ENCODE results near the gene KCNIP4.

- TF ChIP-seq CTCF (IDR thresholded peaks at IDR 0.05; ENCODE audit: insufficient read depth, low read depth, low read length) (no peak), EZH2 (IDR thresholded peaks at IDR 0.05; ENCODE audit: insufficient read depth, low read length) (no peak)
Measured at GRCh38 chr4:21184788-21185187, 763.8 kb downstream of the KCNIP4 start.
